ENCODE results near the gene KDM2A. TPM values are rescaled to one million over a fixed set of nuclear protein-coding genes. Genes with fewer than 3 reads are reported as not detected.

The KDM2A gene
- total RNA-seq, 2 donors from 2014 or later = 50.3 to 97.6 TPM

- 49% methylated on average over 3 of the region's 3 CpGs for WGBS
- H3K4me1 ChIP-seq (replicated peaks) = peaks cover 6% of the 10 kb centered on the region
- no peak overlapping the region for H3K27ac ChIP-seq
- TF ChIP-seq POLR2AphosphoS5 (IDR thresholded peaks at IDR 0.05) (no peak), POLR2A (IDR thresholded peaks at IDR 0.05) (no peak)
- TF ChIP-seq, protein P1, sequence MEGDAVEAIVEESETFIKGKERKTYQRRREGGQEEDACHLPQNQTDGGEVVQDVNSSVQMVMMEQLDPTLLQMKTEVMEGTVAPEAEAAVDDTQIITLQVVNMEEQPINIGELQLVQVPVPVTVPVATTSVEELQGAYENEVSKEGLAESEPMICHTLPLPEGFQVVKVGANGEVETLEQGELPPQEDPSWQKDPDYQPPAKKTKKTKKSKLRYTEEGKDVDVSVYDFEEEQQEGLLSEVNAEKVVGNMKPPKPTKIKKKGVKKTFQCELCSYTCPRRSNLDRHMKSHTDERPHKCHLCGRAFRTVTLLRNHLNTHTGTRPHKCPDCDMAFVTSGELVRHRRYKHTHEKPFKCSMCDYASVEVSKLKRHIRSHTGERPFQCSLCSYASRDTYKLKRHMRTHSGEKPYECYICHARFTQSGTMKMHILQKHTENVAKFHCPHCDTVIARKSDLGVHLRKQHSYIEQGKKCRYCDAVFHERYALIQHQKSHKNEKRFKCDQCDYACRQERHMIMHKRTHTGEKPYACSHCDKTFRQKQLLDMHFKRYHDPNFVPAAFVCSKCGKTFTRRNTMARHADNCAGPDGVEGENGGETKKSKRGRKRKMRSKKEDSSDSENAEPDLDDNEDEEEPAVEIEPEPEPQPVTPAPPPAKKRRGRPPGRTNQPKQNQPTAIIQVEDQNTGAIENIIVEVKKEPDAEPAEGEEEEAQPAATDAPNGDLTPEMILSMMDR (IDR thresholded peaks at IDR 0.05) = no peak
- peaks cover 0 to 3% of the 10 kb centered on the region in 2 donors for H3K36me3 ChIP-seq
- no peaks in the 10 kb centered on the region for H3K9me3 ChIP-seq
- H3K27me3 ChIP-seq (replicated peaks; ENCODE audit: insufficient read depth) = no peaks in the 10 kb centered on the region
- H3K4me3 ChIP-seq = no peak overlapping the region
- no peak for DNase-seq (ENCODE audit: low spot score)
- intact Hi-C loops (cut with DNase I) = no loop called here
Measured at GRCh38 chr11:67292671-67293070, 173.6 kb downstream of the KDM2A start.

- DNase-seq (ENCODE audit: low spot score) = no peak
- Histone ChIP-seq H3K27ac (no peak overlapping the region), H3K4me3 (no peak overlapping the region), H3K36me3 (peaks cover 0 to 3% of the 10 kb centered on the region in 2 donors), H3K4me1 (replicated peaks) (peaks cover 2% of the 10 kb centered on the region), H3K27me3 (replicated peaks; ENCODE audit: insufficient read depth) (no peaks in the 10 kb centered on the region), H3K9me3 (no peaks in the 10 kb centered on the region)
- intact Hi-C loops (cut with DNase I) = no loop called here
- TF ChIP-seq POLR2AphosphoS5 (IDR thresholded peaks at IDR 0.05) = no peak
- no peak for TF ChIP-seq POLR2A (IDR thresholded peaks at IDR 0.05)
- TF ChIP-seq, protein P1 (IDR thresholded peaks at IDR 0.05) = no peak
- 36% methylated on average over 3 of the region's 3 CpGs for WGBS
Measured at GRCh38 chr11:67293090-67293489, 174.0 kb downstream of the KDM2A start.

DNA sequence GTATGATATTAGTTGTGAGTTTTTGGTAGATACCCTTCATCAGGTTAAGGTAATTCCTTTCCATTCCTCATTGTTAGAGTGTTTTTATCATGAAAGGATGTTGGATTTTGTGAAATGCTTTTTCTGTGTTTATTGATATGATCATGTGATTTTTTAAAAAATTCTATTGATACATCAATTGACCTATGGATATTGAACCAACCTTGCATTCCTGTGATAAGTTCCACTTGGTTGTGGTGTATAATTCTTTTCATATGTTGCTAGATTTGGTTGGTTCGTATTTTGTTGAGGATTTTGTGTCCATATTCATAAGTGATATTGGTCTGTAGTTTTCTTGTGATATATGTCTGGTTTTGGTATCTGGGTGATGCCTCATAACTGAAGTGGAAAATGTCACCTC is 176.8 kb downstream of the KDM2A start:
- intact Hi-C loops (cut with DNase I) = no loop called here
- Histone ChIP-seq H3K4me3 (no peak overlapping the region), H3K27me3 (replicated peaks; ENCODE audit: insufficient read depth) (no peaks in the 10 kb centered on the region), H3K36me3 (peaks cover 0 to 13% of the 10 kb centered on the region in 2 donors), H3K27ac (no peak overlapping the region), H3K9me3 (no peaks in the 10 kb centered on the region), H3K4me1 (replicated peaks) (no peaks in the 10 kb centered on the region)
- DNase-seq (ENCODE audit: low spot score) = no peak
- TF ChIP-seq POLR2A (IDR thresholded peaks at IDR 0.05) = no peak
- TF ChIP-seq, protein P1 (IDR thresholded peaks at IDR 0.05) = no peak
- TF ChIP-seq POLR2AphosphoS5 (IDR thresholded peaks at IDR 0.05) = no peak
- WGBS = 100% methylated on average over 1 of the region's 1 CpG

GRCh38 chr11:67298786-67299185 is 179.7 kb downstream of the KDM2A start:
- no peaks in the 10 kb centered on the region for H3K9me3 ChIP-seq
- intact Hi-C loops (cut with DNase I) = no loop called here
- H3K36me3 ChIP-seq = peaks cover 0 to 9% of the 10 kb centered on the region in 2 donors
- H3K27ac ChIP-seq = no peak overlapping the region
- whole genome bisulfite sequencing = 94% methylated on average over 7 of the region's 7 CpGs
- no peak for DNase-seq (ENCODE audit: low spot score)
- no peaks in the 10 kb centered on the region for H3K27me3 ChIP-seq (replicated peaks; ENCODE audit: insufficient read depth)
- no peak overlapping the region for H3K4me3 ChIP-seq
- H3K4me1 ChIP-seq (replicated peaks) = peaks cover 13% of the 10 kb centered on the region
- TF ChIP-seq POLR2AphosphoS5 (IDR thresholded peaks at IDR 0.05) = no peak
- TF ChIP-seq POLR2A (IDR thresholded peaks at IDR 0.05) = no peak
- TF ChIP-seq, protein P1 (IDR thresholded peaks at IDR 0.05) = no peak

- no peak overlapping the region for H3K4me3 ChIP-seq
- H3K4me1 ChIP-seq (replicated peaks) = peaks cover 13% of the 10 kb centered on the region
- no peak for DNase-seq (ENCODE audit: low spot score)
- TF ChIP-seq POLR2AphosphoS5 (IDR thresholded peaks at IDR 0.05) (no peak), POLR2A (IDR thresholded peaks at IDR 0.05) (no peak)
- TF ChIP-seq, protein P1 (IDR thresholded peaks at IDR 0.05) = no peak
- WGBS = 94% methylated on average over 26 of the region's 29 CpGs
- H3K27me3 ChIP-seq (replicated peaks; ENCODE audit: insufficient read depth) = no peaks in the 10 kb centered on the region
- H3K9me3 ChIP-seq = no peaks in the 10 kb centered on the region
- intact Hi-C loops (cut with DNase I) = loop anchor here (5.0 kb wide), 1 partner anchor 32 kb away; the partner anchor contains the start of gene GRK2
- peaks cover 0 to 9% of the 10 kb centered on the region in 2 donors for H3K36me3 ChIP-seq
- H3K27ac ChIP-seq = no peak overlapping the region
Measured at GRCh38 chr11:67299471-67300191, 180.6 kb downstream of the KDM2A start.

Measured in prostate gland (tissue), 2 donors.